ENCODE results near the gene TSEN54. TPM values are rescaled to one million over a fixed set of nuclear protein-coding genes. Genes with fewer than 3 reads are reported as not detected.

Gene TSEN54
- total RNA-seq, 1 experiment from 2014 or later: 74.5 TPM

DNA sequence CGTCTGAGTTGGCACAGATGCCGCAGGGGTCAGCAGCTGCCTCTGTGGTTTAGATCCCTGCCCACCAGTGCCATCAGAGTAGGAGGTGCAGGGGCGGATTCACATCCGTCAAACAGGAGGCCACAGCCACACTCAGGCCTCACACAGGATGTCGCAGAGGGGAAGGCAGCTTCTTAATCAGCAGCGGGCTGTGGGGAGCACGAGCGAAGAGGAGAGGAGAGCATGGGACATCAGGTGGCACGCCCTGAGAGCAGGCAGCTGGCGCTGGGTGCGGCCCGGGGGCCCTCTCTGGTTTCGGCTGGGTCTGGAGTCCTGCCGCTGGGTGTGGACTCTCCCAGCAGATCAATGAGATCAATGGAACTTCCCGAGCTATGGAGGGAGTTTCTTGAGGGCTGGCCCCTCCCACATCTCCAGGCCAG lies 18.8 kb downstream of the TSEN54 start:
- Mint-ChIP-seq H3K36me3 (ENCODE audit: insufficient read depth, unreplicated experiment) (peaks cover 69% of the 10 kb centered on the region), H3K4me1 (ENCODE audit: low read depth, unreplicated experiment) (peaks cover 52% of the 10 kb centered on the region), H3K4me3 (ENCODE audit: unreplicated experiment) (peak overlapping the region; percentile 63), H3K27ac (ENCODE audit: unreplicated experiment) (peak overlapping the region; percentile 95), H3K9me3 (ENCODE audit: unreplicated experiment) (no peaks in the 10 kb centered on the region), H3K27me3 (ENCODE audit: insufficient read depth, unreplicated experiment) (no peaks in the 10 kb centered on the region)
- DNase-seq: peak in 1 of 2 experiments; percentile 52
- TF ChIP-seq, protein P1, sequence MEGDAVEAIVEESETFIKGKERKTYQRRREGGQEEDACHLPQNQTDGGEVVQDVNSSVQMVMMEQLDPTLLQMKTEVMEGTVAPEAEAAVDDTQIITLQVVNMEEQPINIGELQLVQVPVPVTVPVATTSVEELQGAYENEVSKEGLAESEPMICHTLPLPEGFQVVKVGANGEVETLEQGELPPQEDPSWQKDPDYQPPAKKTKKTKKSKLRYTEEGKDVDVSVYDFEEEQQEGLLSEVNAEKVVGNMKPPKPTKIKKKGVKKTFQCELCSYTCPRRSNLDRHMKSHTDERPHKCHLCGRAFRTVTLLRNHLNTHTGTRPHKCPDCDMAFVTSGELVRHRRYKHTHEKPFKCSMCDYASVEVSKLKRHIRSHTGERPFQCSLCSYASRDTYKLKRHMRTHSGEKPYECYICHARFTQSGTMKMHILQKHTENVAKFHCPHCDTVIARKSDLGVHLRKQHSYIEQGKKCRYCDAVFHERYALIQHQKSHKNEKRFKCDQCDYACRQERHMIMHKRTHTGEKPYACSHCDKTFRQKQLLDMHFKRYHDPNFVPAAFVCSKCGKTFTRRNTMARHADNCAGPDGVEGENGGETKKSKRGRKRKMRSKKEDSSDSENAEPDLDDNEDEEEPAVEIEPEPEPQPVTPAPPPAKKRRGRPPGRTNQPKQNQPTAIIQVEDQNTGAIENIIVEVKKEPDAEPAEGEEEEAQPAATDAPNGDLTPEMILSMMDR (IDR thresholded peaks at IDR 0.05; ENCODE audit: insufficient read depth in 1 of 2, low read depth in 1 of 2, low read length in 1 of 2, severe bottlenecking in 1 of 2, unreplicated experiment in 1 of 2): no peak
- no peaks in the 10 kb centered on the region for H3K27me3 ChIP-seq (replicated peaks; ENCODE audit: control insufficient read depth, insufficient read depth, low read length)
- no TSS peak for BruUV-seq (replicated peaks)
- H3K4me3 ChIP-seq (ENCODE audit: low read depth, low read length): no peak overlapping the region
- H3K36me3 ChIP-seq (ENCODE audit: control insufficient read depth, insufficient read depth, low read length): no peaks in the 10 kb centered on the region; the same call in 1 of the 2 replicates
- no peaks in the 10 kb centered on the region for H3K9me3 ChIP-seq
- intact Hi-C loops (cut with micrococcal nuclease; ENCODE audit: unreplicated experiment): no loop called here
- ChIA-PET CTCF (interaction anchor here (0.8 to 1.5 kb wide), 3 partner anchors 9 to 99 kb away, joined by 3 to 5 read pairs (median 4); partner anchors contain the start of gene TSEN54), POLR2A (interaction anchor here (0.8 kb wide), 1 partner anchor 9 kb away, joined by 3 read pairs; no protein-coding TSS in a partner anchor)
- peaks cover 68% of the 10 kb centered on the region for H3K4me1 ChIP-seq

DNA sequence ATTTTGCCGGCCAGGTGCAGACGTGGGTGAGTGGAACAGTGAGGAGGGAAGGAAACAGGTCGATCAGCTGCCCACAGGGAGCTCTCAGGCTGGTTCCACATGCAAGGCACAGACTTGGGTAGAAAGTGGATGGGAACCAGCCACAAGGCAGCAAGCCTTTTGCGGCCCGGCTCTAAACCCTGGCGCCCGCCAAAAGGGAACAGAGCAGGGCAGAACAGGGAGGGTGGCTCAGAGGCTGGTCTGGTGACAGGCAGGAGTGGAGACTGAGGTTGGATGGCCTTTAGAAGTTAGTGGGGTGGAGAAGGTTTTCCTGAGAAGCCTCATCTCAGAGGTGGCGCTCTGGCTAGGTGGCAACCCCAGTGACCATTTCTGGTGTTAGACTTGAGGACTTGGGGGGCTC lies 19.5 kb downstream of the TSEN54 start:
- CTCF ChIA-PET: interaction anchor here (1.0 to 1.5 kb wide), 2 partner anchors 19 to 98 kb away, joined by 4 to 5 read pairs; partner anchors contain the start of gene TSEN54

DNA sequence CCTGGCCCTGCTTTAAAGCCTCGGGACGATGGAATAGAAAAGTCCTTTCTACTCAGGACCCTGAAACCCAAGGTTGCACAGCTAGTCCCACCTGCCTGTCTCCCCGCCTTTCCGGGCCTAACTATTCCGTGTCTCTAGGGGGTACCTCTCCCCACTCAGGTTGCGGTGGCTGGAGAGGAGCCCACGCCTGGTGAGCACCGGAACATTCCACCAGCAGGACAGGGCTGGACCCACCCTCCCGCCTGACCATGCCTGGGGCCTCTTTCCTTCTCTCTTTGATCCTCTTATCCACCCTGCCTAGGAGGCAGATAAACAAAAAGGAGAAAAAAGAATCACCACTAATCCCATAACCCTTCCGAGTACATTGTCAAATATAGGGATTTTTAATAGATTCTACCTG lies 20.0 kb downstream of the TSEN54 start:
- TF ChIP-seq, protein P1 (IDR thresholded peaks at IDR 0.05; ENCODE audit: insufficient read depth in 1 of 2, low read depth in 1 of 2, low read length in 1 of 2, severe bottlenecking in 1 of 2, unreplicated experiment in 1 of 2): no peak
- CTCF ChIA-PET: no interaction called here
- Mint-ChIP-seq H3K9me3 (ENCODE audit: unreplicated experiment) (no peaks in the 10 kb centered on the region), H3K36me3 (ENCODE audit: insufficient read depth, unreplicated experiment) (peaks cover 66% of the 10 kb centered on the region), H3K27ac (ENCODE audit: unreplicated experiment) (peak overlapping the region; percentile 95), H3K4me1 (ENCODE audit: low read depth, unreplicated experiment) (peaks cover 55% of the 10 kb centered on the region), H3K27me3 (ENCODE audit: insufficient read depth, unreplicated experiment) (no peaks in the 10 kb centered on the region), H3K4me3 (ENCODE audit: unreplicated experiment) (peak overlapping the region; percentile 7)
- Histone ChIP-seq H3K36me3 (ENCODE audit: control insufficient read depth, insufficient read depth, low read length) (peaks cover 1% of the 10 kb centered on the region; the same call in 1 of the 2 replicates), H3K4me1 (peaks cover 60% of the 10 kb centered on the region), H3K9me3 (no peaks in the 10 kb centered on the region), H3K27me3 (replicated peaks; ENCODE audit: control insufficient read depth, insufficient read depth, low read length) (no peaks in the 10 kb centered on the region), H3K4me3 (ENCODE audit: low read depth, low read length) (no peak overlapping the region)
- intact Hi-C loops (cut with micrococcal nuclease; ENCODE audit: unreplicated experiment): loop anchor here (1.0 kb wide), 1 partner anchor 17 kb away; no protein-coding TSS in a partner anchor
- BruUV-seq (replicated peaks): no TSS peak
- DNase-seq: peak; percentile 65 to 70
- POLR2A ChIA-PET: interaction anchor here (0.8 kb wide), 1 partner anchor 11 kb away, joined by 9 read pairs; the partner anchor contains the start of gene LLGL2

More for the DNA sequence above, 19.5 kb downstream of the TSEN54 start:
- Histone ChIP-seq H3K36me3 (ENCODE audit: control insufficient read depth, insufficient read depth, low read length) (peaks cover 1% of the 10 kb centered on the region; the same call in 1 of the 2 replicates), H3K27me3 (replicated peaks; ENCODE audit: control insufficient read depth, insufficient read depth, low read length) (no peaks in the 10 kb centered on the region), H3K9me3 (no peaks in the 10 kb centered on the region), H3K4me3 (ENCODE audit: low read depth, low read length) (no peak overlapping the region), H3K4me1 (peaks cover 64% of the 10 kb centered on the region)
- peaks cover 68% of the 10 kb centered on the region for H3K36me3 Mint-ChIP-seq (ENCODE audit: insufficient read depth, unreplicated experiment)
- H3K4me1 Mint-ChIP-seq (ENCODE audit: low read depth, unreplicated experiment): peaks cover 56% of the 10 kb centered on the region
- peak overlapping the region; percentile 7 for H3K4me3 Mint-ChIP-seq (ENCODE audit: unreplicated experiment)
- TF ChIP-seq, protein P1 (IDR thresholded peaks at IDR 0.05; ENCODE audit: insufficient read depth in 1 of 2, low read depth in 1 of 2, low read length in 1 of 2, severe bottlenecking in 1 of 2, unreplicated experiment in 1 of 2): no peak
- no TSS peak for BruUV-seq (replicated peaks)
- POLR2A ChIA-PET: interaction anchor here (0.8 kb wide), 1 partner anchor 10 kb away, joined by 9 read pairs; the partner anchor contains the start of gene LLGL2
- peak overlapping the region; percentile 95 for H3K27ac Mint-ChIP-seq (ENCODE audit: unreplicated experiment)
- no peaks in the 10 kb centered on the region for H3K27me3 Mint-ChIP-seq (ENCODE audit: insufficient read depth, unreplicated experiment)
- intact Hi-C loops (cut with micrococcal nuclease; ENCODE audit: unreplicated experiment): loop anchor here (1.0 kb wide), 1 partner anchor 17 kb away; no protein-coding TSS in a partner anchor
- no peak for DNase-seq
- H3K9me3 Mint-ChIP-seq (ENCODE audit: unreplicated experiment): no peaks in the 10 kb centered on the region

Measured in Caco-2 (cell line).